PC-3 (cell line): ENCODE data around the gene OR52K2. TPM values are rescaled to one million over a fixed set of nuclear protein-coding genes. Genes with fewer than 3 reads are reported as not detected.

Experiments
- ATAC-seq: fragments of 200-7000 bp; cut with Tn5 transposase; 2 replicates; pipeline ENCODE4 v1.9.1; 2020; ENCODE audit warnings: mild to moderate bottlenecking, moderate library complexity
- BruUV-seq: library from RNA; stranded (reverse); fragments of 400-500 nt; replicated peaks from 2 replicates; lab custom pipeline; 2021; lab: Mats Ljungman, UMichigan
- CTCF ChIA-PET: fragments of 300-600 bp; sonication (Branson Sonifier 250); formaldehyde crosslinking; loops from one replicate; lab custom pipeline; 2022; ENCODE audit warnings: antibody characterized with exemption; lab: Charles Lee
- POLR2A ChIA-PET: fragments of 300-600 bp; sonication (Branson Sonifier 250); formaldehyde crosslinking; loops from one replicate; lab custom pipeline; 2022; ENCODE audit warnings: antibody characterized with exemption; ENCODE audit not compliant: unreplicated experiment; lab: Charles Lee
- DNase-seq: peaks from one replicate; pipeline ENCODE4 v3.0.0-alpha.2; 2015
- H2AFZ ChIP-seq: fragments of 300-600 bp; sonication (generic); 2 replicates; pipeline ENCODE4 v1.6.0; 2016; ENCODE audit warnings: antibody characterized with exemption, low read length
- H3F3A ChIP-seq: fragments of 300-600 bp; sonication (generic); one replicate; pipeline ENCODE4 v1.6.0; 2017; ENCODE audit warnings: antibody characterized with exemption, low read length, control low read depth, mild to moderate bottlenecking; ENCODE audit not compliant: unreplicated experiment
- H3K27ac ChIP-seq: fragments of 300-600 bp; sonication (generic); 2 replicates; pipeline ENCODE4 v1.5.1; 2016; ENCODE audit warnings: mild to moderate bottlenecking, low read length
- H3K27me3 ChIP-seq: fragments of 300-600 bp; sonication (generic); 2 replicates; pipeline ENCODE4 v1.6.1; 2016; ENCODE audit warnings: low read length, mixed read lengths
- H3K36me3 ChIP-seq: fragments of 300-600 bp; sonication (generic); 2 replicates; pipeline ENCODE4 v1.6.1; 2016; ENCODE audit warnings: low read depth, mixed run types, low read length, mixed read lengths
- H3K4me1 ChIP-seq: fragments of 300-600 bp; sonication (generic); 2 replicates; pipeline ENCODE4 v1.5.1; 2016; ENCODE audit warnings: low read length; ENCODE audit not compliant: insufficient read depth
- H3K4me2 ChIP-seq: fragments of 300-600 bp; sonication (generic); 2 replicates; pipeline ENCODE4 v1.6.0; 2016; ENCODE audit warnings: low read length
- H3K4me3 ChIP-seq: fragments of 300-600 bp; sonication (generic); 2 replicates; pipeline ENCODE4 v1.5.1; 2016; ENCODE audit warnings: mild to moderate bottlenecking, low read length, mixed read lengths
- H3K79me2 ChIP-seq: fragments of 300-600 bp; sonication (generic); 2 replicates; pipeline ENCODE4 v1.6.1; 2017; ENCODE audit warnings: low read length, mixed read lengths
- H3K9ac ChIP-seq: fragments of 300-600 bp; sonication (generic); 2 replicates; pipeline ENCODE4 v1.6.0; 2016; ENCODE audit warnings: mild to moderate bottlenecking, low read length
- H3K9me2 ChIP-seq: fragments of 300-600 bp; sonication (generic); replicated peaks from 2 replicates; pipeline ENCODE4 v1.6.1; 2016; ENCODE audit warnings: mixed run types, low read length, mixed read lengths
- H3K9me3 ChIP-seq: fragments of 300-600 bp; sonication (generic); 2 replicates; pipeline ENCODE4 v1.6.1; 2016; ENCODE audit warnings: low read length, mixed read lengths
- H4K20me1 ChIP-seq: fragments of 300-600 bp; sonication (generic); 2 replicates; pipeline ENCODE4 v1.6.1; 2016; ENCODE audit warnings: low read length, mixed read lengths
- EZH2 ChIP-seq: fragments of 300-600 bp; sonication (generic); IDR thresholded peaks from one replicate; pipeline ENCODE4 v1.6.1; 2017; ENCODE audit warnings: antibody characterized with exemption, mild to moderate bottlenecking, low read length; ENCODE audit not compliant: unreplicated experiment
- EZH2phosphoT487 ChIP-seq: fragments of 300-600 bp; sonication (generic); IDR thresholded peaks from 2 replicates; pipeline ENCODE4 v1.6.1; 2018; ENCODE audit warnings: mild to moderate bottlenecking, antibody characterized with exemption, low read length, borderline replicate concordance
- intact Hi-C: fragments of 100-400 bp; cut with micrococcal nuclease; formaldehyde crosslinking; loops from 2 replicates; pipeline ENCODE4 v1.9.0; 2023
- total RNA-seq: library from RNA; depleted of rRNA; stranded (reverse); fragments of >200 nt; gene quantifications from 2 replicates; pipeline ENCODE4 v1.2.3, GENCODE V29; 2014
- TF ChIP-seq, protein P1 (sequence below): fragments of 300-600 bp; sonication (generic); conservative IDR thresholded peaks from 2 replicates; pipeline ENCODE4 v1.5.1; 2017; ENCODE audit warnings: antibody characterized with exemption, low read depth, mild to moderate bottlenecking, low read length

OR52K2 gene
- total RNA-seq, 1 experiment from 2014 or later = not detected

DNA sequence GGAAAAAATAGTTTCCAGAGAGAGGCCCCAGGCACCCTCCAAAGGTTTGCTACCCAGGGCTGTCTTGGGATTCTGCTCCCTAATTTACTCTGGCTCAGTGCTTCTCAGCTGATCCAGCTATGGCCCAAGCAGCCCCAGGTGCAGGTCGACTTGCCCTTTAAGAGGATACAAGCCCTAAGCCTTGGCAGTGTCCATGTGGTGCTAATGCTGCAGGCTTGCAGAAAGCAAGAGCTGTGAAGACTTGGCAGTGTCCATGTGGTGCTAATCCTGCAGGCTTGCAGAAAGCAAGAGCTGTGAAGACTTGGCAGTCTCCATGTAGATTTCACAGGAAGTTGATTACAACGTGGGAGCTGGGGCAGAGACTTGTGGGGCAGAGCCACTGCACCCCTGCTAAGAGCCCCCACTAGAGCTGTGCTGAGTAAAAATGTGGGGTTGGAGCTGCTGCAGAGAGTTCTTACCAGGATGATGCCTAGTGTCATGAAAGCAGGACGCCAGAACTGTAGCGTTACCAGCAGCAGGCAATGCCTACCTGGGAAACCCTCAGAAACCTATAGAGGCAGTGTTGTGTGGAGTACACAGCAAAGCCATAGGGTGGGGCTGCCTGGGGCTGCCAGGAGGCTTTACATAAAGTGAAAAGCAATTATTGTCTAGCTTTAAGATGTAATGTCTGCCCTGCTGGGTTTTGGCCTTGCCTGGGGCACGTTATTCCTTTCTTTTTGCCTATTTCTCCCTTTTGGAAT is 17.2 kb downstream of the OR52K2 start:
- no TSS peak for BruUV-seq
- Histone ChIP-seq H3K27me3 (no peaks in the 10 kb centered on the region; the same call in 1 of the 2 replicates), H3K4me1 (no peaks in the 10 kb centered on the region), H3K9ac (no peak overlapping the region), H3K36me3 (no peaks in the 10 kb centered on the region), H2AFZ (no peak overlapping the region), H3K9me2 (no peaks in the 10 kb centered on the region), H3F3A (no peaks in the 10 kb centered on the region), H3K27ac (no peak overlapping the region), H4K20me1 (no peaks in the 10 kb centered on the region), H3K4me3 (no peak overlapping the region), H3K79me2 (no peaks in the 10 kb centered on the region), H3K9me3 (0 out of 2 replicates have a peak, but pooled peaks cover 4% of the 10 kb centered on the region), H3K4me2 (no peak overlapping the region)
- ATAC-seq = no peak
- intact Hi-C loops = no loop called here
- DNase-seq = no peak
- CTCF ChIA-PET = no interaction called here
- TF ChIP-seq EZH2phosphoT487 (no peak), EZH2 (no peak)
- TF ChIP-seq, protein P1, sequence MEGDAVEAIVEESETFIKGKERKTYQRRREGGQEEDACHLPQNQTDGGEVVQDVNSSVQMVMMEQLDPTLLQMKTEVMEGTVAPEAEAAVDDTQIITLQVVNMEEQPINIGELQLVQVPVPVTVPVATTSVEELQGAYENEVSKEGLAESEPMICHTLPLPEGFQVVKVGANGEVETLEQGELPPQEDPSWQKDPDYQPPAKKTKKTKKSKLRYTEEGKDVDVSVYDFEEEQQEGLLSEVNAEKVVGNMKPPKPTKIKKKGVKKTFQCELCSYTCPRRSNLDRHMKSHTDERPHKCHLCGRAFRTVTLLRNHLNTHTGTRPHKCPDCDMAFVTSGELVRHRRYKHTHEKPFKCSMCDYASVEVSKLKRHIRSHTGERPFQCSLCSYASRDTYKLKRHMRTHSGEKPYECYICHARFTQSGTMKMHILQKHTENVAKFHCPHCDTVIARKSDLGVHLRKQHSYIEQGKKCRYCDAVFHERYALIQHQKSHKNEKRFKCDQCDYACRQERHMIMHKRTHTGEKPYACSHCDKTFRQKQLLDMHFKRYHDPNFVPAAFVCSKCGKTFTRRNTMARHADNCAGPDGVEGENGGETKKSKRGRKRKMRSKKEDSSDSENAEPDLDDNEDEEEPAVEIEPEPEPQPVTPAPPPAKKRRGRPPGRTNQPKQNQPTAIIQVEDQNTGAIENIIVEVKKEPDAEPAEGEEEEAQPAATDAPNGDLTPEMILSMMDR = no peak
- POLR2A ChIA-PET = no interaction called here

DNA sequence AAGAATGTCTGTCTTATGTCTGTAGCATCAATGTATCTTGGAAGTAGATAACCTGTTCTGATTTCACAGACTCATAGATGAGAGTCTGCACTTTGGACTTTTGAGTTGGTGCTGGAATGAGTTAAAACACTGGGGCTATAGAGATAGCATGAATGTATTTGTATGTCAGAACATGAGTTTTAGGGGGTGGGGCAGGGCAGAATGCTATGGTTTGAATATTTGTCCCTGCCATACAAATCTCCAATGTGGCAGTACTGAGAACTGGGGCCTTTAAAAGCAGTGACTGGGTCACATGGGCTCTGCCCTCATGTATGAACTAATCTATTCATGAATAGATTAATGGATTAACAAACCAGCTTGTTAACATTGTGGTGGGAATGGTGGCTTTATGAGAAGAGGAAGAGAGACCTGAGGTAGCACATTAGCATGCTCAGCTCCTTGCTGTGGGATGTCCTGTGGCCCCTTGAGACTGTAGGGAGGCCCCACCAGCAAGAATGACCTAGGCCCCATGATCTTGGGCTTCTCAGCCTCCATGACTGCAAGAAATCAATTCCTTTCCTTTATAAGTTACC is 17.9 kb downstream of the OR52K2 start:
- Histone ChIP-seq H3K9me2 (no peaks in the 10 kb centered on the region), H3K36me3 (no peaks in the 10 kb centered on the region), H3F3A (no peaks in the 10 kb centered on the region), H3K4me1 (no peaks in the 10 kb centered on the region), H2AFZ (no peak overlapping the region), H3K27ac (no peak overlapping the region), H3K79me2 (no peaks in the 10 kb centered on the region), H3K9ac (no peak overlapping the region), H3K4me3 (no peak overlapping the region), H3K4me2 (no peak overlapping the region), H3K27me3 (no peaks in the 10 kb centered on the region; the same call in 1 of the 2 replicates), H4K20me1 (no peaks in the 10 kb centered on the region), H3K9me3 (0 out of 2 replicates have a peak, but pooled peaks cover 4% of the 10 kb centered on the region)
- POLR2A ChIA-PET = no interaction called here
- intact Hi-C loops = no loop called here
- BruUV-seq = no TSS peak
- CTCF ChIA-PET = no interaction called here
- no peak for ATAC-seq
- TF ChIP-seq EZH2phosphoT487 (no peak), EZH2 (no peak)
- TF ChIP-seq, protein P1 = no peak
- DNase-seq = no peak
